ENCODE measurements around the gene NCAPD2.

GRCh38 chr12:6507102-6507998 lies 13.4 kb downstream of the NCAPD2 start:
- TF ChIP-seq CTCF (IDR thresholded peaks at IDR 0.05), result no peak
- TF ChIP-seq POLR2AphosphoS5 (IDR thresholded peaks at IDR 0.05), result no peak
- no peak for TF ChIP-seq POLR2A (IDR thresholded peaks at IDR 0.05; ENCODE audit: low read depth)
